Tibial artery (tissue), 4 donors: ENCODE measurements around the gene C14orf119.

ENCODE experiments used
- DNase-seq, 2 donors: peaks; one replicate each; pipeline ENCODE4 v3.0.0-alpha.2; 2019
- H3K27ac ChIP-seq, 2 donors: fragments of 200-600 bp; sonication (generic) in 1 of 2; 1 replicate in 1 of 2; 2 replicates in 1 of 2; pipeline ENCODE4 v1.5.1; 2018 to 2019; ENCODE audit warnings: mild to moderate bottlenecking in 1 of 2
- H3K27me3 ChIP-seq, 2 donors: fragments of 200-600 bp; sonication (generic) in 1 of 2; one replicate each; pipeline versions ENCODE4 v1.5.1 to v1.6.0; 2016 to 2019
- H3K36me3 ChIP-seq, 3 donors: fragments of 200-600 bp; sonication (generic) in 2 of 3; one replicate each; pipeline ENCODE4 v1.5.1; 2016 to 2019; ENCODE audit warnings: mild to moderate bottlenecking in 2 of 3
- H3K4me1 ChIP-seq, 4 donors: fragments of 200-600 bp; sonication (generic) in 2 of 4; 1 replicate in 3 of 4; 2 replicates in 1 of 4; pipeline ENCODE4 v1.5.1; 2016 to 2019
- H3K4me3 ChIP-seq, 2 donors: fragments of 200-600 bp; sonication (generic) in 1 of 2; 1 replicate in 1 of 2; 2 replicates in 1 of 2; pipeline ENCODE4 v1.5.1; 2018 to 2019; ENCODE audit warnings: mild to moderate bottlenecking in 2 of 2
- H3K9me3 ChIP-seq, 3 donors: fragments of 200-600 bp; sonication (generic) in 1 of 3; one replicate each; pipeline ENCODE4 v1.5.1; 2016 to 2019
- CTCF ChIP-seq, 2 experiments: fragments of 200-600 bp in 1 of 2; fragments of 450-650 bp in 1 of 2; IDR thresholded peaks; one replicate each; pipeline ENCODE4 v1.5.1; 2017 to 2019; ENCODE audit warnings: antibody characterized with exemption in 2 of 2, mild to moderate bottlenecking in 1 of 2, moderate library complexity in 1 of 2
- intact Hi-C: fragments of 100-400 bp; cut with DNase I; formaldehyde crosslinking; loops from one replicate; pipeline ENCODE4 v1.15.0; 2023; ENCODE audit warnings: low total_unique reads

Gene C14orf119

GRCh38 chr14:23057757-23058653 is 37.3 kb upstream of the C14orf119 start:
- H3K4me3 ChIP-seq, result peak overlapping the region; percentile 55 to 70
- TF ChIP-seq CTCF (IDR thresholded peaks at IDR 0.05), result peak; percentile 93 to 95
- H3K27ac ChIP-seq, result peak overlapping the region; percentile 37 to 62
- peaks cover 0 to 29% (median 17%) of the 10 kb centered on the region in 4 donors for H3K4me1 ChIP-seq
- intact Hi-C loops, result loop anchor here (2.0 kb wide), 1 partner anchor 71 kb away; no protein-coding TSS in a partner anchor
- DNase-seq, result peak; percentile 81 to 92
- H3K36me3 ChIP-seq, result peaks cover 40 to 46% (median 41%) of the 10 kb centered on the region in 3 donors
- H3K9me3 ChIP-seq, result no peaks in the 10 kb centered on the region
- H3K27me3 ChIP-seq, result no peaks in the 10 kb centered on the region

- no peaks in the 10 kb centered on the region for H3K9me3 ChIP-seq
- intact Hi-C loops, result no loop called here
- no peaks in the 10 kb centered on the region for H3K27me3 ChIP-seq
- H3K27ac ChIP-seq, result peak overlapping the region in 1 of 2 donors; percentile 62
- peaks cover 48 to 55% (median 50%) of the 10 kb centered on the region in 3 donors for H3K36me3 ChIP-seq
- H3K4me3 ChIP-seq, result no peak overlapping the region
- H3K4me1 ChIP-seq, result peaks cover 0 to 29% (median 17%) of the 10 kb centered on the region in 4 donors
- DNase-seq, result peak in 1 of 2 donors; percentile 65
- no peak for TF ChIP-seq CTCF (IDR thresholded peaks at IDR 0.05)
These were observed 36.4 kb upstream of the C14orf119 start for GRCh38 chr14:23058654-23059504.

- peaks cover 64 to 73% (median 67%) of the 10 kb centered on the region in 3 donors for H3K36me3 ChIP-seq
- H3K4me1 ChIP-seq, result peaks cover 0 to 29% (median 20%) of the 10 kb centered on the region in 4 donors
- no peak overlapping the region for H3K27ac ChIP-seq
- H3K27me3 ChIP-seq, result no peaks in the 10 kb centered on the region
- peak in 1 of 2 donors; percentile 55 for DNase-seq
- H3K4me3 ChIP-seq, result no peak overlapping the region
- intact Hi-C loops, result no loop called here
- no peaks in the 10 kb centered on the region for H3K9me3 ChIP-seq
- TF ChIP-seq CTCF (IDR thresholded peaks at IDR 0.05), result no peak
These were observed 34.6 kb upstream of the C14orf119 start for GRCh38 chr14:23060536-23061260.

- H3K27ac ChIP-seq, result peak overlapping the region; percentile 21 to 46
- H3K27me3 ChIP-seq, result no peaks in the 10 kb centered on the region
- TF ChIP-seq CTCF (IDR thresholded peaks at IDR 0.05), result no peak
- no peaks in the 10 kb centered on the region for H3K9me3 ChIP-seq
- H3K36me3 ChIP-seq, result peaks cover 69 to 86% (median 80%) of the 10 kb centered on the region in 3 donors
- H3K4me3 ChIP-seq, result no peak overlapping the region
- intact Hi-C loops, result no loop called here
- peak; percentile 79 to 88 for DNase-seq
- H3K4me1 ChIP-seq, result peaks cover 0 to 21% (median 10%) of the 10 kb centered on the region in 4 donors
These were observed 33.3 kb upstream of the C14orf119 start for GRCh38 chr14:23062002-23062401.

- DNase-seq, result no peak
- Histone ChIP-seq H3K27ac (no peak overlapping the region), H3K27me3 (no peaks in the 10 kb centered on the region), H3K4me1 (peaks cover 0 to 25% (median 11%) of the 10 kb centered on the region in 4 donors), H3K9me3 (no peaks in the 10 kb centered on the region), H3K4me3 (no peak overlapping the region), H3K36me3 (peaks cover 82 to 100% (median 94%) of the 10 kb centered on the region in 3 donors)
- TF ChIP-seq CTCF (IDR thresholded peaks at IDR 0.05), result no peak
- intact Hi-C loops, result no loop called here
These were observed 31.7 kb upstream of the C14orf119 start for GRCh38 chr14:23063601-23064000.
